Measurements from ENCODE around the gene CNPY3. TPM values are rescaled to one million over a fixed set of nuclear protein-coding genes. Genes with fewer than 3 reads are reported as not detected.

CNPY3 gene
- total RNA-seq, 1 donor from 2014 or later = 56.5 TPM

- no peaks in the 10 kb centered on the region for H3K27me3 ChIP-seq (ENCODE audit: control insufficient read depth, insufficient read depth, low read length)
- no peaks in the 10 kb centered on the region for H3K36me3 ChIP-seq (ENCODE audit: control insufficient read depth, insufficient read depth, low read length)
- DNase-seq (ENCODE audit: low read depth) = no peak
- TF ChIP-seq, protein P1, sequence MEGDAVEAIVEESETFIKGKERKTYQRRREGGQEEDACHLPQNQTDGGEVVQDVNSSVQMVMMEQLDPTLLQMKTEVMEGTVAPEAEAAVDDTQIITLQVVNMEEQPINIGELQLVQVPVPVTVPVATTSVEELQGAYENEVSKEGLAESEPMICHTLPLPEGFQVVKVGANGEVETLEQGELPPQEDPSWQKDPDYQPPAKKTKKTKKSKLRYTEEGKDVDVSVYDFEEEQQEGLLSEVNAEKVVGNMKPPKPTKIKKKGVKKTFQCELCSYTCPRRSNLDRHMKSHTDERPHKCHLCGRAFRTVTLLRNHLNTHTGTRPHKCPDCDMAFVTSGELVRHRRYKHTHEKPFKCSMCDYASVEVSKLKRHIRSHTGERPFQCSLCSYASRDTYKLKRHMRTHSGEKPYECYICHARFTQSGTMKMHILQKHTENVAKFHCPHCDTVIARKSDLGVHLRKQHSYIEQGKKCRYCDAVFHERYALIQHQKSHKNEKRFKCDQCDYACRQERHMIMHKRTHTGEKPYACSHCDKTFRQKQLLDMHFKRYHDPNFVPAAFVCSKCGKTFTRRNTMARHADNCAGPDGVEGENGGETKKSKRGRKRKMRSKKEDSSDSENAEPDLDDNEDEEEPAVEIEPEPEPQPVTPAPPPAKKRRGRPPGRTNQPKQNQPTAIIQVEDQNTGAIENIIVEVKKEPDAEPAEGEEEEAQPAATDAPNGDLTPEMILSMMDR (IDR thresholded peaks at IDR 0.05; ENCODE audit: insufficient read depth, low read length, poor library complexity, severe bottlenecking) = no peak
- H3K4me3 ChIP-seq (ENCODE audit: low read depth, low read length) = no peak overlapping the region
These were observed 13.0 kb upstream of the CNPY3 start for GRCh38 chr6:42916288-42916687.

DNA sequence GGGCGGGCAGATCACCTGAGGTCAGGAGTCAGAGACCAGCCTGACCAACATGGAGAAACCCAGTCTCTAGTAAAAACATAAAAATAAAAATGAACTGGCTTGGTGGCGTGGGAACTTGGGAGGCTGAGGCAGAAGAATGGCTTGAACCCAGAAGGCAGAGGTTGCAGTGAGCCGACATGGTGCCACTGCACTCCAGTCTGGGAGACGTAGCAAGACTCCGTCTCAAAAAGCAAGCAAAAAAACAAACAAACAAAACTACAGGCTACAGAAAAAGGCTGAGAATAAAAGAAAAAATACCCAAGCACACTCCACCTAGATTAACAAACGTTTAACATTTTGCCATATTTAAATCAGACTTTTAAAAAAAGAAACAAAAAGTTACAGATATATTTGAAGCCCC is 7.5 kb upstream of the CNPY3 start:
- Histone ChIP-seq H3K36me3 (ENCODE audit: control insufficient read depth, insufficient read depth, low read length) (no peaks in the 10 kb centered on the region), H3K27me3 (ENCODE audit: control insufficient read depth, insufficient read depth, low read length) (peaks cover 2% of the 10 kb centered on the region), H3K4me3 (ENCODE audit: low read depth, low read length) (no peak overlapping the region)
- TF ChIP-seq, protein P1 (IDR thresholded peaks at IDR 0.05; ENCODE audit: insufficient read depth, low read length, poor library complexity, severe bottlenecking) = no peak
- no peak for DNase-seq (ENCODE audit: low read depth)

DNA sequence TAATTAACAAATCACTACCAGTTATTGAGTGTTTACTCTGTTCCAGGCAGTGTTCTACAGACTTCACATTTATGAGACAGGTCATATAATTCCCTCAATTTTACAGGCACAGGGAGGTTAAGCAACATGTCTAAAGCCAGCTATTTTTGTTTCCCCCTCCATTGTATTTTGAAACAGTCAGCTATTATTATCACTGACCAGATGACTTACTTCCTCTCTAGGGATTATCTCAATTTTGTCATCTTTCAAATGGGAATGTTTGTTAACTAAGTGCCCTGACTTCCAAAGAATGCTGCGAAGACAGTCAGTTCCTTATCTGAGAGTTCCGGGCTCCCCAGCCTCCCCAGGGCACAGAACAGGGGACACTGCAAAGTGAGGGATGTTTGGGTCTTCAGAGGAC is 5.6 kb upstream of the CNPY3 start:
- H3K27me3 ChIP-seq (ENCODE audit: control insufficient read depth, insufficient read depth, low read length) = peaks cover 2% of the 10 kb centered on the region
- H3K36me3 ChIP-seq (ENCODE audit: control insufficient read depth, insufficient read depth, low read length) = no peaks in the 10 kb centered on the region
- TF ChIP-seq, protein P1 (IDR thresholded peaks at IDR 0.05; ENCODE audit: insufficient read depth, low read length, poor library complexity, severe bottlenecking) = no peak
- no peak for DNase-seq (ENCODE audit: low read depth)
- no peak overlapping the region for H3K4me3 ChIP-seq (ENCODE audit: low read depth, low read length)

GRCh38 chr6:42925248-42925857 is 3.9 kb upstream of the CNPY3 start:
- peaks cover 2% of the 10 kb centered on the region for H3K27me3 ChIP-seq (ENCODE audit: control insufficient read depth, insufficient read depth, low read length)
- no peak for DNase-seq (ENCODE audit: low read depth)
- TF ChIP-seq, protein P1 (IDR thresholded peaks at IDR 0.05; ENCODE audit: insufficient read depth, low read length, poor library complexity, severe bottlenecking) = no peak
- H3K4me3 ChIP-seq (ENCODE audit: low read depth, low read length) = no peak overlapping the region
- H3K36me3 ChIP-seq (ENCODE audit: control insufficient read depth, insufficient read depth, low read length) = no peaks in the 10 kb centered on the region

DNA sequence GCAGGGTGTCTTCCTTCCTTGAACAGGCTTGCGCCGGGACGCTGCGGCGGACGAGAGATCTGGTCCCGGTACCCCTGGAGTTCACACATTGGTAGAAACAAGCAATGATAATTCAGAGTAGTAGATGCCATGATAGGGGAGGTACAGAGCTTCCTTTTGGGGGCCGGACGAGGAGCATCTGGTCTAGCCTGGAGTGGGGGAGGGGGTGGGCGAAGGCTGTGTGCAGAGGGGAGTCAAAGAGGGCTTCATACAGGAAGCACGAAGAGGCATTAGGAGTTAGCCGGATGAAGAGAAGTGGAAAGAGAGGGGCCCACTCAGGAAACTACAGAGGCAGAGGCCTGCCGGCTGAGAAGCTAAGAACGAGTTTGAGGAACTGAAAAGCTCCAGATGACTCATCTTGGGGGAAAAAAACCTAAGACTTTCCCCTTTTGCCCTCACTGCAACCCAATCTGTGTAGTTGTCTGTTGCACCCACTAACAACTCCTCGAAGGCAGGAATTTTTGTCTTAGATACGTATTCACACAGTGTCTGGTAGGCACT is 611 bp downstream of the CNPY3 start:
- TF ChIP-seq, protein P1 (IDR thresholded peaks at IDR 0.05; ENCODE audit: insufficient read depth, low read length, poor library complexity, severe bottlenecking) = no peak
- peak overlapping the region; percentile 66 for H3K4me3 ChIP-seq (ENCODE audit: low read depth, low read length)
- DNase-seq (ENCODE audit: low read depth) = peak; percentile 37
- H3K36me3 ChIP-seq (ENCODE audit: control insufficient read depth, insufficient read depth, low read length) = no peaks in the 10 kb centered on the region
- peaks cover 2% of the 10 kb centered on the region for H3K27me3 ChIP-seq (ENCODE audit: control insufficient read depth, insufficient read depth, low read length)

GRCh38 chr6:42932412-42932811 is 3.1 kb downstream of the CNPY3 start:
- H3K36me3 ChIP-seq (ENCODE audit: control insufficient read depth, insufficient read depth, low read length) = no peaks in the 10 kb centered on the region
- DNase-seq (ENCODE audit: low read depth) = no peak
- H3K4me3 ChIP-seq (ENCODE audit: low read depth, low read length) = no peak overlapping the region
- TF ChIP-seq, protein P1 (IDR thresholded peaks at IDR 0.05; ENCODE audit: insufficient read depth, low read length, poor library complexity, severe bottlenecking) = no peak
- H3K27me3 ChIP-seq (ENCODE audit: control insufficient read depth, insufficient read depth, low read length) = no peaks in the 10 kb centered on the region

Data from kidney epithelial cell (primary cell).